GM19468 (cell line): ENCODE results near the gene TSC22D2.

Source experiments
- ATAC-seq: cut with Tn5 transposase; IDR thresholded peaks from one replicate; pipeline ENCODE4 v1.9.1; 2021; ENCODE audit warnings: mild to moderate bottlenecking, moderate library complexity, moderate number of reproducible peaks; ENCODE audit not compliant: unreplicated experiment; ENCODE audit errors: extremely low read depth

Gene TSC22D2

GRCh38 chr3:150384296-150385212, 23.5 kb upstream of the TSC22D2 start:
- ATAC-seq = peak; percentile 99

GRCh38 chr3:150385296-150386242, 22.5 kb upstream of the TSC22D2 start:
- peak; percentile 1 for ATAC-seq

- no peak for ATAC-seq
Measured at GRCh38 chr3:150388498-150389418, 19.3 kb upstream of the TSC22D2 start.

GRCh38 chr3:150390087-150390486, 18.0 kb upstream of the TSC22D2 start:
- ATAC-seq = no peak

- no peak for ATAC-seq
Measured at GRCh38 chr3:150391161-150391560, 16.9 kb upstream of the TSC22D2 start.

GRCh38 chr3:150393745-150394144, 14.4 kb upstream of the TSC22D2 start:
- ATAC-seq = no peak

- ATAC-seq = no peak
Measured at GRCh38 chr3:150394606-150395005, 13.5 kb upstream of the TSC22D2 start.

GRCh38 chr3:150396491-150396890, 11.6 kb upstream of the TSC22D2 start:
- no peak for ATAC-seq

GRCh38 chr3:150396956-150397550, 11.0 kb upstream of the TSC22D2 start:
- no peak for ATAC-seq

- no peak for ATAC-seq
Measured at GRCh38 chr3:150399060-150399459, 9.0 kb upstream of the TSC22D2 start.

GRCh38 chr3:150401285-150401684, 6.8 kb upstream of the TSC22D2 start:
- no peak for ATAC-seq

GRCh38 chr3:150402217-150402616, 5.9 kb upstream of the TSC22D2 start:
- no peak for ATAC-seq

- ATAC-seq = no peak
Measured at GRCh38 chr3:150404023-150404422, 4.1 kb upstream of the TSC22D2 start.

- ATAC-seq = no peak
Measured at GRCh38 chr3:150407051-150407807, 869 bp upstream of the TSC22D2 start.

- ATAC-seq = no peak
Measured at GRCh38 chr3:150407808-150408220, 284 bp upstream of the TSC22D2 start.

- no peak for ATAC-seq
Measured at GRCh38 chr3:150409125-150409511, 1.0 kb downstream of the TSC22D2 start.

GRCh38 chr3:150409512-150410310, 1.6 kb downstream of the TSC22D2 start:
- peak; percentile 7 for ATAC-seq
